Measurements from ENCODE around the gene FNDC1. TPM values are rescaled to one million over a fixed set of nuclear protein-coding genes. Genes with fewer than 3 reads are reported as not detected.

FNDC1 gene
- total RNA-seq, 4 donors from 2014 or later: 13.6 to 23.2 (median 15.1) TPM

GRCh38 chr6:159308198-159308597 lies 139.0 kb downstream of the FNDC1 start:
- H3K4me1 ChIP-seq: peaks cover 10 to 19% of the 10 kb centered on the region in 2 donors

GRCh38 chr6:159309723-159310122 lies 140.5 kb downstream of the FNDC1 start:
- no peak for DNase-seq
- WGBS, 2 donors: 91 to 95% methylated on average over 1 of the region's 1 CpG
- H3K4me1 ChIP-seq: peaks cover 10 to 19% of the 10 kb centered on the region in 2 donors
- no peaks in the 10 kb centered on the region for H3K27me3 ChIP-seq
- no peak overlapping the region for H3K4me3 ChIP-seq (replicated peaks in 1 of 3)
- H3K36me3 ChIP-seq: no peaks in the 10 kb centered on the region
- no peak for TF ChIP-seq CTCF (IDR thresholded peaks at IDR 0.05)
- TF ChIP-seq POLR2A (IDR thresholded peaks at IDR 0.05): no peak
- H3K27ac ChIP-seq: no peak overlapping the region
- no peaks in the 10 kb centered on the region for H3K9me3 ChIP-seq
- intact Hi-C loops (cut with DNase I): loop anchor here (10.0 kb wide), 1 partner anchor 135 kb away; no protein-coding TSS in a partner anchor

More at GRCh38 chr6:159308198-159308597, 139.0 kb downstream of the FNDC1 start:
- no peak overlapping the region for H3K4me3 ChIP-seq (replicated peaks in 1 of 3)
- 15 to 42% methylated on average over 1 of the region's 1 CpG for WGBS, 2 donors
- DNase-seq: no peak
- no peak for TF ChIP-seq CTCF (IDR thresholded peaks at IDR 0.05)
- no peaks in the 10 kb centered on the region for H3K36me3 ChIP-seq
- no peaks in the 10 kb centered on the region for H3K27me3 ChIP-seq
- no peaks in the 10 kb centered on the region for H3K9me3 ChIP-seq
- H3K27ac ChIP-seq: no peak overlapping the region
- intact Hi-C loops (cut with DNase I): loop anchor here (10.0 kb wide), 1 partner anchor 133 kb away; no protein-coding TSS in a partner anchor

GRCh38 chr6:159311618-159312017 lies 142.4 kb downstream of the FNDC1 start:
- TF ChIP-seq POLR2A (IDR thresholded peaks at IDR 0.05) (no peak), CTCF (IDR thresholded peaks at IDR 0.05) (peak in 2 of 6 experiments; percentile 6 to 12)
- no peak overlapping the region for H3K4me3 ChIP-seq (replicated peaks in 1 of 3)
- peaks cover 10 to 19% of the 10 kb centered on the region in 2 donors for H3K4me1 ChIP-seq
- H3K27ac ChIP-seq: peak overlapping the region in 2 of 3 donors; percentile 63 to 72
- no peaks in the 10 kb centered on the region for H3K36me3 ChIP-seq
- no peaks in the 10 kb centered on the region for H3K9me3 ChIP-seq
- 55 to 60% methylated on average over 4 of the region's 4 CpGs for WGBS, 2 donors
- DNase-seq: peak in 1 of 2 donors; percentile 5
- no peaks in the 10 kb centered on the region for H3K27me3 ChIP-seq
- intact Hi-C loops (cut with DNase I): no loop called here

GRCh38 chr6:159312206-159312605 lies 143.0 kb downstream of the FNDC1 start:
- DNase-seq: no peak
- 5 to 16% methylated on average over 1 of the region's 1 CpG for WGBS, 2 donors

More at GRCh38 chr6:159312206-159312605, 143.0 kb downstream of the FNDC1 start:
- no peaks in the 10 kb centered on the region for H3K27me3 ChIP-seq
- no peak for TF ChIP-seq POLR2A (IDR thresholded peaks at IDR 0.05)
- TF ChIP-seq CTCF (IDR thresholded peaks at IDR 0.05): no peak
- H3K36me3 ChIP-seq: no peaks in the 10 kb centered on the region
- H3K4me3 ChIP-seq (replicated peaks in 1 of 3): no peak overlapping the region
- H3K4me1 ChIP-seq: peaks cover 10 to 19% of the 10 kb centered on the region in 2 donors
- peak overlapping the region; percentile 40 to 72 (median 63) for H3K27ac ChIP-seq
- intact Hi-C loops (cut with DNase I): no loop called here
- no peaks in the 10 kb centered on the region for H3K9me3 ChIP-seq

All from thyroid gland (tissue), 4 donors.